ENCODE data around the gene CDC20B.

GRCh38 chr5:55162666-55163065, 10.3 kb downstream of the CDC20B start:
- TF ChIP-seq FEZF1 (tag by site-specific recombination; IDR thresholded peaks at IDR 0.05): no peak
- no peak for TF ChIP-seq ZNF239 (tag by site-specific recombination; IDR thresholded peaks at IDR 0.05)
- TF ChIP-seq ZNF501 (tag by site-specific recombination; IDR thresholded peaks at IDR 0.05): no peak
- TF ChIP-seq ZNF114 (tag by site-specific recombination; IDR thresholded peaks at IDR 0.05): no peak
- TF ChIP-seq RBAK (tag by site-specific recombination; IDR thresholded peaks at IDR 0.05): no peak
- TF ChIP-seq ZNF561 (tag by site-specific recombination; IDR thresholded peaks at IDR 0.05; ENCODE audit: borderline replicate concordance): no peak
- no peak for TF ChIP-seq ZNF530 (tag by site-specific recombination; IDR thresholded peaks at IDR 0.05; ENCODE audit: low read depth)
- TF ChIP-seq CTCF (tag by site-specific recombination; IDR thresholded peaks at IDR 0.05): no peak
- TF ChIP-seq ZBTB17 (tag by site-specific recombination; IDR thresholded peaks at IDR 0.05): no peak
- no peak for TF ChIP-seq ZBTB44 (tag by site-specific recombination; IDR thresholded peaks at IDR 0.05)
- TF ChIP-seq ZSCAN18 (tag by site-specific recombination; IDR thresholded peaks at IDR 0.05): no peak
